ENCODE data around the gene DELE1.

GRCh38 chr5:141913560-141914198 is 10.0 kb upstream of the DELE1 start:
- TF ChIP-seq CTCF (IDR thresholded peaks at IDR 0.05) (no peak), POLR2A (IDR thresholded peaks at IDR 0.05) (no peak)
